ENCODE measurements around the gene CROCC2.

Gene CROCC2

GRCh38 chr2:240936106-240936505 is 30.0 kb downstream of the CROCC2 start:
- Mint-ChIP-seq H3K27me3 (ENCODE audit: low read depth) (peaks cover 41% of the 10 kb centered on the region), H3K4me1 (ENCODE audit: low read depth) (no peaks in the 10 kb centered on the region), H3K4me3 (no peak overlapping the region), H3K27ac (no peak overlapping the region), H3K36me3 (ENCODE audit: low read depth) (no peaks in the 10 kb centered on the region), H3K9me3 (peaks cover 4% of the 10 kb centered on the region)

- H3K27ac Mint-ChIP-seq: no peak overlapping the region
Observed at GRCh38 chr2:240946046-240946445, 39.9 kb downstream of the CROCC2 start.

GRCh38 chr2:240946654-240947053 is 40.5 kb downstream of the CROCC2 start:
- no peak overlapping the region for H3K4me3 Mint-ChIP-seq
- no peaks in the 10 kb centered on the region for H3K36me3 Mint-ChIP-seq (ENCODE audit: low read depth)
- no peak overlapping the region for H3K27ac Mint-ChIP-seq
- no peaks in the 10 kb centered on the region for H3K9me3 Mint-ChIP-seq
- H3K27me3 Mint-ChIP-seq (ENCODE audit: low read depth): peaks cover 8% of the 10 kb centered on the region
- H3K4me1 Mint-ChIP-seq (ENCODE audit: low read depth): no peaks in the 10 kb centered on the region

More at GRCh38 chr2:240946046-240946445, 39.9 kb downstream of the CROCC2 start:
- H3K9me3 Mint-ChIP-seq: no peaks in the 10 kb centered on the region
- peaks cover 11% of the 10 kb centered on the region for H3K27me3 Mint-ChIP-seq (ENCODE audit: low read depth)
- no peaks in the 10 kb centered on the region for H3K36me3 Mint-ChIP-seq (ENCODE audit: low read depth)
- no peak overlapping the region for H3K4me3 Mint-ChIP-seq
- H3K4me1 Mint-ChIP-seq (ENCODE audit: low read depth): no peaks in the 10 kb centered on the region

- no peaks in the 10 kb centered on the region for H3K4me1 Mint-ChIP-seq (ENCODE audit: low read depth)
- no peaks in the 10 kb centered on the region for H3K9me3 Mint-ChIP-seq
- no peaks in the 10 kb centered on the region for H3K36me3 Mint-ChIP-seq (ENCODE audit: low read depth)
- no peak overlapping the region for H3K27ac Mint-ChIP-seq
- peaks cover 8% of the 10 kb centered on the region for H3K27me3 Mint-ChIP-seq (ENCODE audit: low read depth)
- H3K4me3 Mint-ChIP-seq: no peak overlapping the region
Observed at GRCh38 chr2:240947176-240947575, 41.0 kb downstream of the CROCC2 start.

- no peaks in the 10 kb centered on the region for H3K36me3 Mint-ChIP-seq (ENCODE audit: low read depth)
- H3K4me1 Mint-ChIP-seq (ENCODE audit: low read depth): no peaks in the 10 kb centered on the region
- H3K4me3 Mint-ChIP-seq: no peak overlapping the region
- no peak overlapping the region for H3K27ac Mint-ChIP-seq
- H3K27me3 Mint-ChIP-seq (ENCODE audit: low read depth): peaks cover 3% of the 10 kb centered on the region
- no peaks in the 10 kb centered on the region for H3K9me3 Mint-ChIP-seq
Observed at GRCh38 chr2:240947607-240948006, 41.5 kb downstream of the CROCC2 start.

- no peak overlapping the region for H3K4me3 Mint-ChIP-seq
- H3K36me3 Mint-ChIP-seq (ENCODE audit: low read depth): no peaks in the 10 kb centered on the region
- peaks cover 3% of the 10 kb centered on the region for H3K27me3 Mint-ChIP-seq (ENCODE audit: low read depth)
- no peaks in the 10 kb centered on the region for H3K4me1 Mint-ChIP-seq (ENCODE audit: low read depth)
- H3K27ac Mint-ChIP-seq: no peak overlapping the region
- no peaks in the 10 kb centered on the region for H3K9me3 Mint-ChIP-seq
Observed at GRCh38 chr2:240948086-240948485, 42.0 kb downstream of the CROCC2 start.

GRCh38 chr2:240948905-240949790 is 43.0 kb downstream of the CROCC2 start:
- H3K4me3 Mint-ChIP-seq: no peak overlapping the region
- H3K27ac Mint-ChIP-seq: no peak overlapping the region
- no peaks in the 10 kb centered on the region for H3K27me3 Mint-ChIP-seq (ENCODE audit: low read depth)
- no peaks in the 10 kb centered on the region for H3K36me3 Mint-ChIP-seq (ENCODE audit: low read depth)
- no peaks in the 10 kb centered on the region for H3K4me1 Mint-ChIP-seq (ENCODE audit: low read depth)
- no peaks in the 10 kb centered on the region for H3K9me3 Mint-ChIP-seq

GRCh38 chr2:240949791-240950705 is 43.9 kb downstream of the CROCC2 start:
- Mint-ChIP-seq H3K4me3 (no peak overlapping the region), H3K27ac (no peak overlapping the region), H3K36me3 (ENCODE audit: low read depth) (no peaks in the 10 kb centered on the region), H3K4me1 (ENCODE audit: low read depth) (no peaks in the 10 kb centered on the region), H3K9me3 (no peaks in the 10 kb centered on the region), H3K27me3 (ENCODE audit: low read depth) (no peaks in the 10 kb centered on the region)

- H3K27ac Mint-ChIP-seq: no peak overlapping the region
- H3K4me3 Mint-ChIP-seq: no peak overlapping the region
- H3K9me3 Mint-ChIP-seq: no peaks in the 10 kb centered on the region
- no peaks in the 10 kb centered on the region for H3K27me3 Mint-ChIP-seq (ENCODE audit: low read depth)
- H3K36me3 Mint-ChIP-seq (ENCODE audit: low read depth): no peaks in the 10 kb centered on the region
- H3K4me1 Mint-ChIP-seq (ENCODE audit: low read depth): no peaks in the 10 kb centered on the region
Observed at GRCh38 chr2:240951045-240951594, 45.0 kb downstream of the CROCC2 start.

- Mint-ChIP-seq H3K27me3 (ENCODE audit: low read depth) (no peaks in the 10 kb centered on the region), H3K4me3 (no peak overlapping the region), H3K36me3 (ENCODE audit: low read depth) (no peaks in the 10 kb centered on the region), H3K27ac (no peak overlapping the region), H3K9me3 (no peaks in the 10 kb centered on the region), H3K4me1 (ENCODE audit: low read depth) (no peaks in the 10 kb centered on the region)
Observed at GRCh38 chr2:240952496-240953246, 46.5 kb downstream of the CROCC2 start.

GRCh38 chr2:240953426-240954410 is 47.6 kb downstream of the CROCC2 start:
- Mint-ChIP-seq H3K36me3 (ENCODE audit: low read depth) (no peaks in the 10 kb centered on the region), H3K27ac (no peak overlapping the region), H3K9me3 (no peaks in the 10 kb centered on the region), H3K27me3 (ENCODE audit: low read depth) (no peaks in the 10 kb centered on the region), H3K4me1 (ENCODE audit: low read depth) (no peaks in the 10 kb centered on the region), H3K4me3 (no peak overlapping the region)

- Mint-ChIP-seq H3K27ac (no peak overlapping the region), H3K9me3 (no peaks in the 10 kb centered on the region), H3K36me3 (ENCODE audit: low read depth) (no peaks in the 10 kb centered on the region), H3K4me3 (no peak overlapping the region), H3K4me1 (ENCODE audit: low read depth) (no peaks in the 10 kb centered on the region), H3K27me3 (ENCODE audit: low read depth) (no peaks in the 10 kb centered on the region)
Observed at GRCh38 chr2:240954436-240955305, 48.5 kb downstream of the CROCC2 start.
